Measurements from ENCODE around the gene UBE3B. TPM values are rescaled to one million over a fixed set of nuclear protein-coding genes. Genes with fewer than 3 reads are reported as not detected.

Gene UBE3B
- total RNA-seq, 1 donor from 2014 or later = 44.2 TPM

DNA sequence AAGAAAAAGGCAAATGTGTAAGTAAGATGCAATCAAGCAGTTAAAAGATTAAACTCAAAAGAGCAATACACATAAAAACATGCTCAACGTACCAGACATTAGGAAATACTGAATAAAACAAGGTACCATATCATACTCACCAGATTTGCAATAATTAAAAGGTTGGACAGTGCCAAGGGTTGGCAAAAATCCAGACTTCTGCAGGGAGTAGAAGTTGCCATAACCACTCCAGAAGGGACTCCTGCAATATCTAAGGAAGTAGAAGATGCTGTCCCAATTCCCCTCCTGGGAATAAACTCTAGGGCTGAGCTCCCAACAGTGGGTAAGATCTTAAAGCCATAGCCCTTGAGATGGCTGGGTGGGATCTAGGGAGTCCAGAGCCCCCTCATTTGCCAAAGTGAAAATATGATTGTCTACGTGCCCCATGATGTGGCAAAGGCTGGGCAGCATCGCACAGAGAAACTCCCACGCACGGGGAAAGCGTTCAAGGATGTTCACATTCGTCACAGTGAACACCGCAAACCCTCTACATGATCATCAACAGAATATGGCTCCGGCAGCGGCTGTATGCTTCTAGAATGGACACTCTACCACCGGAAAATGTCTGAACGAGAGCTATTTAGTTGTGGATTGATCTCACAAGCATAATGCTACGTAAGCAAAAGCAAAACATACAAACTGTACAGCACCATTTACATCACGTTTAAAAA, 12.6 kb upstream of the UBE3B start:
- H3K27me3 Mint-ChIP-seq (ENCODE audit: unreplicated experiment) = peaks cover 2% of the 10 kb centered on the region
- no peak overlapping the region for H3K27ac Mint-ChIP-seq (ENCODE audit: unreplicated experiment)
- peaks cover 4% of the 10 kb centered on the region for H3K9me3 Mint-ChIP-seq (ENCODE audit: unreplicated experiment)
- TF ChIP-seq, protein P1, sequence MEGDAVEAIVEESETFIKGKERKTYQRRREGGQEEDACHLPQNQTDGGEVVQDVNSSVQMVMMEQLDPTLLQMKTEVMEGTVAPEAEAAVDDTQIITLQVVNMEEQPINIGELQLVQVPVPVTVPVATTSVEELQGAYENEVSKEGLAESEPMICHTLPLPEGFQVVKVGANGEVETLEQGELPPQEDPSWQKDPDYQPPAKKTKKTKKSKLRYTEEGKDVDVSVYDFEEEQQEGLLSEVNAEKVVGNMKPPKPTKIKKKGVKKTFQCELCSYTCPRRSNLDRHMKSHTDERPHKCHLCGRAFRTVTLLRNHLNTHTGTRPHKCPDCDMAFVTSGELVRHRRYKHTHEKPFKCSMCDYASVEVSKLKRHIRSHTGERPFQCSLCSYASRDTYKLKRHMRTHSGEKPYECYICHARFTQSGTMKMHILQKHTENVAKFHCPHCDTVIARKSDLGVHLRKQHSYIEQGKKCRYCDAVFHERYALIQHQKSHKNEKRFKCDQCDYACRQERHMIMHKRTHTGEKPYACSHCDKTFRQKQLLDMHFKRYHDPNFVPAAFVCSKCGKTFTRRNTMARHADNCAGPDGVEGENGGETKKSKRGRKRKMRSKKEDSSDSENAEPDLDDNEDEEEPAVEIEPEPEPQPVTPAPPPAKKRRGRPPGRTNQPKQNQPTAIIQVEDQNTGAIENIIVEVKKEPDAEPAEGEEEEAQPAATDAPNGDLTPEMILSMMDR (IDR thresholded peaks at IDR 0.05; ENCODE audit: partially characterized antibody, unreplicated experiment) = no peak
- no peak overlapping the region for H3K4me3 Mint-ChIP-seq (ENCODE audit: unreplicated experiment)
- peaks cover 47% of the 10 kb centered on the region for H3K4me1 Mint-ChIP-seq (ENCODE audit: low read depth, unreplicated experiment)
- no peaks in the 10 kb centered on the region for H3K36me3 Mint-ChIP-seq (ENCODE audit: unreplicated experiment)
- DNase-seq = no peak

- Mint-ChIP-seq H3K9me3 (ENCODE audit: unreplicated experiment) (peaks cover 4% of the 10 kb centered on the region), H3K36me3 (ENCODE audit: unreplicated experiment) (no peaks in the 10 kb centered on the region), H3K27me3 (ENCODE audit: unreplicated experiment) (peaks cover 2% of the 10 kb centered on the region), H3K4me3 (ENCODE audit: unreplicated experiment) (no peak overlapping the region), H3K4me1 (ENCODE audit: low read depth, unreplicated experiment) (peaks cover 44% of the 10 kb centered on the region), H3K27ac (ENCODE audit: unreplicated experiment) (no peak overlapping the region)
- TF ChIP-seq, protein P1 (IDR thresholded peaks at IDR 0.05; ENCODE audit: partially characterized antibody, unreplicated experiment) = no peak
- DNase-seq = no peak
Measured at GRCh38 chr12:109466305-109466704, 11.1 kb upstream of the UBE3B start.

DNA sequence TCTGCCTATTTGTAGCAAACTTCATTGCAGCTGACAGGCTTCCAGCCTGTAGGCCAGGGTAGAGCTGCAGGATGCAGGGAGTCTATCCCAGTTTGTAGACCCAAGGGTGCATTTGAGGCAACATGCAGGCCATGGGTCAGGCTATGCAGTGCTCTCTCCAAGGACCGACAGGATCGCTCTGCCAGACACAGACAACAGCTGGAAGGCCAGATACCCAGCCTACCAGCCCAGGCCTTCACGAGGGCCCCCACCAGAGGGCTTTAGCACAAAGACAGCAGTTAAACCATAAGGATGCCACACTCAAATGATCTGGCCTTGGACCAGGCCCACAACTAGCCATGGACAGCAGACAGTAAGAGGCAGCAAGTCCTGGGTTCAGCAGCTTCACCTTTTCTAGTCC, 10.6 kb upstream of the UBE3B start:
- no peak overlapping the region for H3K4me3 Mint-ChIP-seq (ENCODE audit: unreplicated experiment)
- H3K9me3 Mint-ChIP-seq (ENCODE audit: unreplicated experiment) = peaks cover 4% of the 10 kb centered on the region
- TF ChIP-seq, protein P1 (IDR thresholded peaks at IDR 0.05; ENCODE audit: partially characterized antibody, unreplicated experiment) = no peak
- H3K27me3 Mint-ChIP-seq (ENCODE audit: unreplicated experiment) = peaks cover 2% of the 10 kb centered on the region
- H3K27ac Mint-ChIP-seq (ENCODE audit: unreplicated experiment) = no peak overlapping the region
- DNase-seq = no peak
- peaks cover 41% of the 10 kb centered on the region for H3K4me1 Mint-ChIP-seq (ENCODE audit: low read depth, unreplicated experiment)
- no peaks in the 10 kb centered on the region for H3K36me3 Mint-ChIP-seq (ENCODE audit: unreplicated experiment)

- no peaks in the 10 kb centered on the region for H3K36me3 Mint-ChIP-seq (ENCODE audit: unreplicated experiment)
- peaks cover 28% of the 10 kb centered on the region for H3K4me1 Mint-ChIP-seq (ENCODE audit: low read depth, unreplicated experiment)
- no peak overlapping the region for H3K27ac Mint-ChIP-seq (ENCODE audit: unreplicated experiment)
- peaks cover 2% of the 10 kb centered on the region for H3K27me3 Mint-ChIP-seq (ENCODE audit: unreplicated experiment)
- TF ChIP-seq, protein P1 (IDR thresholded peaks at IDR 0.05; ENCODE audit: partially characterized antibody, unreplicated experiment) = no peak
- peaks cover 2% of the 10 kb centered on the region for H3K9me3 Mint-ChIP-seq (ENCODE audit: unreplicated experiment)
- no peak overlapping the region for H3K4me3 Mint-ChIP-seq (ENCODE audit: unreplicated experiment)
- DNase-seq = no peak
Measured at GRCh38 chr12:109467978-109468676, 9.3 kb upstream of the UBE3B start.

- TF ChIP-seq, protein P1 (IDR thresholded peaks at IDR 0.05; ENCODE audit: partially characterized antibody, unreplicated experiment) = no peak
- no peak overlapping the region for H3K4me3 Mint-ChIP-seq (ENCODE audit: unreplicated experiment)
- no peak overlapping the region for H3K27ac Mint-ChIP-seq (ENCODE audit: unreplicated experiment)
- H3K27me3 Mint-ChIP-seq (ENCODE audit: unreplicated experiment) = peaks cover 2% of the 10 kb centered on the region
- peaks cover 14% of the 10 kb centered on the region for H3K4me1 Mint-ChIP-seq (ENCODE audit: low read depth, unreplicated experiment)
- H3K36me3 Mint-ChIP-seq (ENCODE audit: unreplicated experiment) = no peaks in the 10 kb centered on the region
- peaks cover 2% of the 10 kb centered on the region for H3K9me3 Mint-ChIP-seq (ENCODE audit: unreplicated experiment)
- no peak for DNase-seq
Measured at GRCh38 chr12:109469517-109469916, 7.9 kb upstream of the UBE3B start.

All from glutamatergic neuron (in vitro differentiated cells).